GM19193 (cell line): Measurements from ENCODE around the gene ZBTB4.

Experiments
- POLR2A ChIP-seq: IDR thresholded peaks from 4 replicates; pipeline ENCODE4 v1.6.1; 2011; ENCODE audit not compliant: insufficient read depth, insufficient read length; ENCODE audit errors: extremely low read depth

Gene ZBTB4

GRCh38 chr17:7409716-7410115 is 69.7 kb downstream of the ZBTB4 start:
- no peak for TF ChIP-seq POLR2A
